Activated T-helper 9 cell treated with anti-CD3 and anti-CD28 coated beads, Interleukin-2, amount 50 U/mL, for 16 hours (primary cell): ENCODE measurements around the gene IPO13.

Source experiments
- DNase-seq: peaks from one replicate; pipeline ENCODE4 v3.0.0-alpha.2; 2020; ENCODE audit warnings: low read depth

IPO13 gene

DNA sequence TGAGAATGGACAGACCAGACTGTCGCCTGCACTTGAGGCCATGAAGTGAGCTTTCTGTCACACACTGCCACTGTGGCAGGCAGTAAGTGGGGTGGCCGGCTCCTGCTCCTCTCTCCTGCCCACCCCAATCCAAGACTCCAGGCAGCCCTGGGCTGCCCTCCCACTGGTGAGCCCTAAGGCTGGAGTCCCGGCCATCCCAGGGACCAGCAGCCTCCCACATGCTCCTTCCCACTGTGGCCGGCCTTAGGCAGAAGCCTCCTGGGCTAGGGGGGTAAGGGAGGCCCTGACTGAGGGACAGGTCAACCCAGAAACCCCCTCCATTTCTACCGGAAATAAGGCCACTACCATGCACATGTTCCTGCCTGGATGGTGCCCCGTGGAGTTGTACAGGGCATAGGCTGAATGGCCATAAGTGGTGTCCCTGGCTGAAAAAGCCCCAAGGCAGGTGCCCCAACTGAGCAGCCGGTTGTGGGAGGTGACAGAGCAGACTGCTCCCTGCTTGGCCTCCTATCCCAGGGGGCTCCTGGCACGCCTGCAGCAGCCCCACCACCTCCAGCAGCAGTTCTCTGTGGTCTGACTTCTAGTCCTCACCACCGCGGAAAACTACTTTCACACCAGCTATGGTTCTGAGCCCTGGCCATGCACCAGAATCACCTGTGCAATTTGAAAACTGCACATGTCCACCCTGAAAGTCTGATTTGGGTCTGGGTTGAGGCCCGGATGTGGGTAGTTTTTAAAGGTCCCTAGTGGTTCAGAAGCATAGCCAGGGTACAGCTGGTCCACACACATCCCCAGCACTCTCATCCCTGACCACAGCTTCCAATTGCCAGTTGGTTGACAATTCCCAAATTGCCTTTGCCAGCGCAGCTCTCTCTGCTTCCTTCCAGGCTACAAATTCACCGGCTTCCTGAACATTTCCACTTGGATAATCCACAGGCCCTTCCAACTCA, 14.8 kb upstream of the IPO13 start:
- no peak for DNase-seq

DNA sequence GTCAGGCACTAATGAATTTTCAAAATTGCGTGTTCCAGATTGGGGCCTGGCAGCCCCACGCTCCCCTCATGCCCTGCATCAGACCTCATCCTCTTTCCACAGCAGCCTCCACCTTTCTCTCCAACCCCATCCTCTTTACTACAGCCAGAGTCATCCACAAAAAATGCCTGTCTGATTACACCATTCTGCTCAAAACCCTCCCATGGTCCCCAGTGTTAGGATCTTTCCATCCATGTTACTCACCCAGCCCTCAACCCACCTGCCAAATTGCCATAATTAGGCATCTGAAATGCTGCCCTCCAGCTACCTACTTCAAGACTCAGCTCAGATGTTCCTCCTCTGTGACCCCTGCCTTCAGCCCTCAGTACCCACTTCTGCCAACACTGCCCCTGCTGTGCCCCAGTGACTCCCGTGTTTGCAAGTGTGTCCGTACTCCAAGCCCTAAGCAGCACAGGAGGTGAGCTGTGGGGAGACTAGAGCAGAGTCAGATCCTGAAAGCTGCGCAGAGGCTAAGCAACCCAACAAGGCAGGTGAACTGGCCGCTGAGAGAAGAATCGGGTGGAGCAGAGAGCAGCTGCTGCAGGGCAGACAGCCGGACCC, 13.9 kb upstream of the IPO13 start:
- no peak for DNase-seq

DNA sequence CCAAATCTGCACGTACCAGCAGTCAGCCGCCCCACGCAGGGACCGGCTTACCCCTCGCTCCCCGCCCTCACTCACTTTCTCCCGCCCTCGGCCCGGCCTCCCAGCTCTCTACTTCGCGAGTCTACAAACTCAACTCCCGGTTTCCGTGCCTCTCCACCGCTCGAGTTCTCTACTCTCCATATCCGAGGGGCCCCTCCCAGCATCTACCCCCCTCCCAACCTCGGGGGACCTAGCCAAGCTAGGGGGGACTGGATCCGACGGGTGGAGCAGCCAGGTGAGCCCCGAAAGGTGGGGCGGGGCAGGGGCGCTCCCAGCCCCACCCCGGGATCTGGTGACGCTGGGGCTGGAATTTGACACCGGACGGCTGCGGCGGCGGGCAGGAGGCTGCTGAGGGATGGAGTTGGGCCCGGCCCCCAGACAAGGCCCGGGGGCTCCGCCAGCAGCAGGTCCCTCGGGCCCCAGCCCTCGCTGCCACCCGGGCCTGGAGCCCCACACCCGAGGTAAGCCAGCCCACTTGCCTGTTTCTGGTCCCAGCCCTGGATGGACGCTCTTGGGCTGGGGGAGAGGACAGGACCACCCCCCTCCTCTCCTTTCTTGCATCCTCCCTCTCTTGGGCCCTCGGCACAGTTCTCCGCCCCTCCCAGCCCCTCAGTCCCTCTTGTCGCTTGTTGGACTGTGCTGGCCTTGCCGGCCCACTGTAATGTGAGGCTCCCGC, 13.2 kb upstream of the IPO13 start, which contains the start of gene ARTN:
ARTN (plus strand) TSS at position 416 of the 715 bp plus-strand sequence. CDS start 1,856 bp downstream, outside the sequence.
- no peak for DNase-seq

DNA sequence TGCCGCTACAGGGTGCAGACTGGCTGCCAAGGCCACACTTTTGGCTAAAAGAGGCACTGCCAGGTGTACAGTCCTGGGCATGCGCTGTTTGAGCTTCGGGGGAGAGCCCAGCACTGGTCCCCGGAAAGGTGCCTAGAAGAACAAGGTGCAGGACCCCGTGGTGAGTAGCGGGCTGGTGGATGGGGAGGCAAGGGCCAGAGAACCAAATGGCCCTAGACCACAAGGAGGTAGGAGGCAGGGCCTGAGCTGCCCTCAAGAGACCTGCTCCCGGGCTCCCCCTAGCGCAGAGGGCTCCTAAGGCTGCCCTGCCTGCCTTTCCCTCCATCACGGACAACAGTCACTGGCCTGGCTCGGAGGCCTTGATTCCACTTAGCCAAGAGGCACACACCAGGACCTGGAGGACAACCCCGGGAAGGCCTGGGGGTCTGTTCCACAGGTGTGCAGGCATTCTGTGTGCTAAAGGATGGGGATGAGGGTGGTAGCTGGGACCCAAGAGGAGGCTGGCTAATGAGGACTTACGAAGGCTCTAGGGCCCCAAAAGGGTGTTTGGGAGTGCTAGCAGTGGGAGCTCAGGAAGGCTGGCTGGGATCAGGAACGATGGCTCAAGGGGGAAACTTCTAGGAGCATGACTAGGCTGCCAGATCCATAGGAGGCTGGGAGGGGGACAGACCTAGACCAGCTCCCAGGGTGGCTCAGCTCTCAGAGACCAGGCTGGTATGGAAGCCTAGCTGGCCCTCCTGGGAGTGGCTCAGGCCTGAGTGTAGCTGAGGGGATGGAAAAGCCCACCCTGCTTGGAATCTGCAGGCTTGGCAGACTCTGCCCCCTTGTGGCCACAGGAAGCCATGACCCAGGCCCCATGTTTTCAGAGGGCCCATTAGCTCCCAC, 12.4 kb upstream of the IPO13 start:
- peak; percentile 23 for DNase-seq

DNA sequence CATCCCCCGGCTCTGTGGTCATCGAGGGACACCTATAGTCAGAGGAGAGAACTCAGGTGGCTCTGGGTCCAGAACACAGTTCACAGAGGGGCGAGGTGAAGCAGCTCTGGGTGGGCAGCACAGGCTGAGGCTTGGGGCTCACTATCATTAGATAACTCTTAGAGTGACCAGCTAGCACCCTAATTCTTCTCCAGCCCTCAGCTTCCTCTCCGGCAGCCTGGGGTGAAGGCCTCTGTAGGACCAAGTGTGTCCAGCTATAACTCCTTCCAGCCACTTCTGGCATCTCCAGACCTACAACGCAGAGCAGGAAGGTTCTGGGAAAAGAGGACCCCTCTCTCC, 11.8 kb upstream of the IPO13 start:
- no peak for DNase-seq

DNA sequence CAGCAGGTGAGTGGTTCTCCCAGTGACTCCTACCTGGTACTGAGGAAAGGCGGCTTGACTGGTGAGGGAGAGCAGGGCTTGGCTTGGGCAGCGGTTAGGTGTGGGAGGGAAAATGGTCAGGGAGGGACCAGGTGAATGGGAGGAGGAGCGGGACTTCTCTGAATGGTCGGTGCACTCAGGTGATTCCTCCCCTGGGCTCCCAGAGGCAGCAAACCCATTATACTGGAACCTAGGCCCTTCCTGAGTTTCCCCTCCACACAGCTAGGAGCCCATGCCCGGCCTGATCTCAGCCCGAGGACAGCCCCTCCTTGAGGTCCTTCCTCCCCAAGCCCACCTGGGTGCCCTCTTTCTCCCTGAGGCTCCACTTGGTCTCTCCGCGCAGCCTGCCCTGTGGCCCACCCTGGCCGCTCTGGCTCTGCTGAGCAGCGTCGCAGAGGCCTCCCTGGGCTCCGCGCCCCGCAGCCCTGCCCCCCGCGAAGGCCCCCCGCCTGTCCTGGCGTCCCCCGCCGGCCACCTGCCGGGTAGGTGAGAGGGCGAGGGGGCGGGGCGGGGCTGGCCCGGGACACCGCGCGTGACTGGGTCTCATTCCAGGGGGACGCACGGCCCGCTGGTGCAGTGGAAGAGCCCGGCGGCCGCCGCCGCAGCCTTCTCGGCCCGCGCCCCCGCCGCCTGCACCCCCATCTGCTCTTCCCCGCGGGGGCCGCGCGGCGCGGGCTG, 10.9 kb upstream of the IPO13 start:
- no peak for DNase-seq

DNA sequence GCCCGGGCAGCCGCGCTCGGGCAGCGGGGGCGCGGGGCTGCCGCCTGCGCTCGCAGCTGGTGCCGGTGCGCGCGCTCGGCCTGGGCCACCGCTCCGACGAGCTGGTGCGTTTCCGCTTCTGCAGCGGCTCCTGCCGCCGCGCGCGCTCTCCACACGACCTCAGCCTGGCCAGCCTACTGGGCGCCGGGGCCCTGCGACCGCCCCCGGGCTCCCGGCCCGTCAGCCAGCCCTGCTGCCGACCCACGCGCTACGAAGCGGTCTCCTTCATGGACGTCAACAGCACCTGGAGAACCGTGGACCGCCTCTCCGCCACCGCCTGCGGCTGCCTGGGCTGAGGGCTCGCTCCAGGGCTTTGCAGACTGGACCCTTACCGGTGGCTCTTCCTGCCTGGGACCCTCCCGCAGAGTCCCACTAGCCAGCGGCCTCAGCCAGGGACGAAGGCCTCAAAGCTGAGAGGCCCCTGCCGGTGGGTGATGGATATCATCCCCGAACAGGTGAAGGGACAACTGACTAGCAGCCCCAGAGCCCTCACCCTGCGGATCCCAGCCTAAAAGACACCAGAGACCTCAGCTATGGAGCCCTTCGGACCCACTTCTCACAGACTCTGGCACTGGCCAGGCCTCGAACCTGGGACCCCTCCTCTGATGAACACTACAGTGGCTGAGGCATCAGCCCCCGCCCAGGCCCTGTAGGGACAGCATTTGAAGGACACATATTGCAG, 10.2 kb upstream of the IPO13 start:
- no peak for DNase-seq

DNA sequence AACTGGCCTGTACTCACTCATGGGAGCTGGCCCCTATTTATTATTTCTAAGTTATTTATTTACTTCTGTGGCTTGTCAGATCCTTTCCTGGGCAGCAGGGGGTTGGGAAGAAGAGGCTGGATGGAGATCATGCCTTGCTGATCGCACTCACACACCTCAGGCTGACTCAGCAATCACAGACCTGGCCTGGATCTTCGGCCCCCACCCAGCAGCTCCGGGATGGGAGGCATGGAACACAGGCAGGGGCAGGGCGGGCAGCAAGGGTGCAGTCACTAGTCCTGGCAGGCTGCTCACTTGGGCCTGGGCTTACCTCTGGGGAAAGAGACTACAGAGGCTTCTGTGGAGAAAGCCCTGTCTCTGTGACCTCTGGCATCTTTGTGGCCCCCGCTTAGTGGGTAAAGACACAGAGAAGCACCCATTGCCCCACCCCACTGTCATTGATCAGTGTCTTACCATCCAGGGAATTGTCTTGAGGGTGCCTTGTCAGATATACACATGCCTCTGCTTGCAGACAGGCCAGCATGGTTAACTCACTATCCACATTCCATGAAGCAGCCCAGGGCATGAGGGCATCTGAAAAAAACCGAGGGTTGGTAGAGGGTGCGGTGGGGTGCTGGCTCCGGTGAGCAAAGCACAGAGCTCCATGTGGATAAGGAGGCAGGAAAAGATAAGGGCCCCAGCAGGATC, 9.4 kb upstream of the IPO13 start:
- no peak for DNase-seq

DNA sequence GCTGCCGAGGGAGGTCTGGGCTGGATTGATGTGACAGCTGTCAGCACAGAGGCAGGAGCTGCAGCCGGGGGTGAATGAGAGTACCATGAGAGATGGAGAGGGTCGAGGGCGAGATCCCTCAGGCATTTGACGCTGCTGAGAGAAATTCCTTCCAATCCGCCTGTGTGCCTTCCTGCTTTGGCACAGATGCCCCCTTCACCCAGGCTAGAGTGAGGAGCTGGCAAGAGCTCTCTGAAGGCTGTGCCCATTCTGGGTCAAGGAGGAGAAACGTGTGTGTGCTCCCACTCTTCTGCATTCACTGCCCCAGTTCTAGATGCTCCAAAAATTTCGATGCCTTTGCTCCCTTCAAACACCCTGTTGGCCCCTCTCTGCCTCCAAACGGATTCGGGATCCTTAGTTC, 8.4 kb upstream of the IPO13 start:
- DNase-seq = no peak

DNA sequence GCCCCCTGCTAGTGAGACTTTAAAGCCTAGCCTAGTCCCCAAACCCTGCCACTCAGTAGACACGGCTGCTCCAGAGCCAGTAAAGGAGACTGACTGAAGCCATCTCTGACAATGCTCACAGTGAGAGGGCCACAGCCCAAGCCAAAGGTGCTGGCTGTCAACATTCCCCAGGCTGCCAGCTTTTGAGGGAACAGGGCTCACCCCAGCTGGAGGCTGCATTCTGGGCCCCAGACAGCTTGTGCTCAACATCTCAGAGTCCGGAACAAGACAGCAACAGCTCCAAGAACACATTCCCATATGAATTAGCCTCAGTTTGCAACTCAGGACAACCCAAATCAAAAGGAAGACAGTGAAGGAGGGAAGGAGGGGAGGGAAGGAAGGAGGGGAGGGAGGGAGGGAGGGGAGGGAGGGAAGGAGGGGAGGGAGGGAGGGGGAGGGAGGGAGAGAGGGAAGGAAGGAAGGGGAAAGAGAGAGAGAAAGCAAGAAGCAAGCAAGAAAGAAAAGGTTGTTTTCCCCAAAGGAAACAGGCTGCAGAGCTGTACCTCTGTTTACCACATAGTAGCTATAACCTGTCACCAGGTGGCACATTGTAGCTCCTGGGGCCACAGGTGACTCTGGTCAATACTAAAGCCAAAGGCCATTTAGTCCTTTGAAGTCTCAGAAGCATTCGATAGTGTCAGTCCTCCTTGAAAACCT, 7.7 kb upstream of the IPO13 start:
- no peak for DNase-seq

DNA sequence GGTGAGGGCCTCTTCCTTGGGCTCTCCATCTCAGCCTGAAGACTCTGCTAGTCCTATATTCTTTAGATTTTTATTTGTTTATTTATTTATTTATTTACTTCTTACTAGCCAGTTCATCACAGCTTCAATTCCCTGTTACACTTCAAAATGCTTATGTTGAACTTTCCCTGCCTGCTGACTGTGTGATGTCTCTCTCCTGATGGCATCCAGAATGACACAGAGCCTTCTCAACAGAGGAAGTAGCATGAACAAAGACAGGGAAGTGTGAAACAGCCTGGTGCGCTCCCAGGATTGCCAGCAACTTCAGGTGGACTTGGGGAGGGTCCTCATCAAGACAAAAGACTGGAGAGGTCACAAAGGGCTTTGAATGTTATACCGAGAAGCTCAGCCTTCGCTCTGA, 4.3 kb upstream of the IPO13 start:
- DNase-seq = no peak

DNA sequence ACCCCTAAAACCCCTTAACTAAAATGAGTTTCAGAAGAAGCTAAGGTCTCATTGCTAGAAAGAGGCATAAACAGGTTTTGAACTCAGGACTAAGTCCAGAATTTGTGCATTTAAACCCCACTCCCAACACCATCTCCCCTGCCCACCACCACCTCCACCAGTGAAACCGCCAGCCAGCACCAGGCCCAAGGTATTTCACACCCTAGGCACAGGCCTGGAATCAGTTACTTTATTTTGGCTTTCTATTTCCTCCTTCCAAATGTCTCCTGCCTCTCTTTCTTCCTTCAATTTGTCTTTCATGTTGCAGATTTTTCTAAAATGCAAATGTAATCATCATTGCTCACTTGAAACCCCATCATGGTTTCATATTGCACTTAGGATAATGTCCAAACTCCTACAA, 1.9 kb upstream of the IPO13 start:
- no peak for DNase-seq

DNA sequence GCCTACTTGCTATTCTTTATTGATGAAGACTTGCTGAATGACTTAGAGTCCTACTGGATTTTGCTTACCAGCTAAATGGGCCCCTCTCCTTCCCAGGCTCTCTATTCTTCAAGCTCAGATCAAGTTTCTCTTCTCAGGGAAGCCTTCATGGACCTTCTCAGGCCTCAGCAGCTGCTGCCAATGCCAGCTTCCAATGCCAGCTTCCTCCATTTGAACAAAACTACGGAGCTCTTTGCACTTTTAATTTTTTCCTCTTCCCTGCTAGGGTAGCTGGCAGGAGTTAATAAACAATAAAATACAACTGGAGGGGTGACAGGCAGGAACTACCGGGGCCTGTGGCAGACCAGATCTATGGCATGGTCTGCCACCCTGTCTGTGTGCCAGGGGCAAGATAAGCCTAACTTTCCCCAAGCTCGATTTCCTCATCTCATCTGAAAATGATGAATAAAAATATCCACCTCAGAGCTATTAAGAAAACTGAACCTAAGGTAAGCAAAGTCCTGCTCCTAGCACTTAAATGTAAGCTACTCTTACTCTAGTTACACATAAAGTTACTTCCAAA, 995 bp upstream of the IPO13 start:
- DNase-seq = no peak

DNA sequence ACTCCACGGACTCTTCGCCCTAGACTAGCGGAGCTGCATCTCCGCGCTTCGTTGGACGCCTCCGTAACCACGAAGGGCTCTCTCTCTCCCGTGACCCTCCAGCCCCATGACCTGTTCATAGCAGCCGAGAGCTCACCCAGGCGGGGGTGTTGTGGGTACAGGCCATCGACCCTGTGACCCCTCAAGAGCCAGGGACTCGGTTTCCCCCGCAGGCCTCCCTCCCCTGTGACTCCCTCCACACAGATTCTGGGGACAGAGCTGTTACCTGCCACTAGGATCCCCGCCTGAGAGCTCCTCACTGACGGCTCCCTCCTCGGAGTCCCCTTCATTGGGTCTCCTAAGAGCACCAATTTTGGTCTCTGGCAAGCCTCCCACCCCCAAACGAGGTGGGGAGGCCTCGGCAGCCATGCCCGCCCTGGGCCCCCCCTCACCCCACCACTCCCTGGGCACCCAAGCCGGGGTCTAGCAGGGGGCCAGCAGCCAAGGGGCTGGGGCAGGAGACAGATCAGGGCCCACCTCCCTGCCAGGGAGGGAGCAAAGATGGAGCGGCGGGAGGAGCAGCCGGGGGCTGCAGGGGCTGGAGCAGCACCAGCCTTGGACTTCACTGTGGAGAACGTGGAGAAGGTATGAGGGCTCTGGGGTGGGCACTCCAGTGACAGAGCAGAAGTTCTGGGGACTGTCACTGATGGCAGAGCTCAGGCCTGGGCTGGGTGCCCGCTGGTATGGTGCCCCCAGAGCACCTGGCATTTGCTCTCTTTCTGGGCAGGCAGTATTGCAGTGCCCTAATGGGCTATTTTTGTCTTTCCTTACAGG, 517 bp downstream of the IPO13 start:
- no peak for DNase-seq

DNA sequence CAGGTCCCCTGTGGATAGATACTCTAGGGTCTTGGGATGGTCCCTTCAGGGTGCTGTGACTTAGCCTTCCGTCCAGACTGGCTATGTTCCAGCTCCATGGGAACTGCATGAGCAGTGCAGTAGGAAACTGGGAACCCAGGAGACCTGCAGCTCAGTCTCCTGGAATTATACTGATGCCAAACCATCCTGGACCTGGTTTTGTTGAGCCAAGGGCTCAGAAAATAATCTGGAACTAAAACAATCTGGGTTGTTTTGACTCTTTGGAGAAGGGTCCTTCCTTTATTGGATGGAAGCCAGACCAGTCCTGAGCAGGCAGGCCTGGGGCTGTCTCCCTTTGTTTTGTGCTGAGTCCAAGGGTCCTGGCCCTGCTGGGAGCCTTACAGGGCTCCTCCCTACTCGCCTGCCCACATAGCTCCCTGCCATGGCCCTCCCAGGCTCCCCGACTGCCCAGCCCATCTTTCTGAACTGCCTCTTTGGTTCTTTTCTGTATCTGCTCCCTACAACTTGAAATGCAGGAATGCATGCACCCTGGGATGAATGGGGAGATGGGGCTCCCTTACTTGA, 1.2 kb downstream of the IPO13 start:
- no peak for DNase-seq

DNA sequence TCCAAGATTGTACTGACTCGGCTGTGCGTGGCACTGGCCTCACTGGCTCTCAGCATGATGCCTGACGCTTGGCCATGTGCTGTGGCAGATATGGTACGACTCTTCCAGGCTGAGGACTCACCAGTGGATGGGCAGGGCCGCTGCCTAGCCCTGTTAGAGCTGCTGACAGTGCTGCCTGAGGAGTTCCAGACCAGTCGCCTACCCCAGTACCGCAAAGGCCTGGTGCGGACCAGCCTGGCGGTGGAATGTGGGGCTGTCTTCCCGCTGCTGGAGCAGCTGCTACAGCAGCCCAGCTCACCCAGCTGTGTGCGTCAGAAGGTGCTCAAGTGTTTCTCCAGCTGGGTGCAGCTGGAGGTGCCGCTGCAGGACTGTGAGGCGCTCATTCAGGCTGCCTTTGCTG, 2.9 kb downstream of the IPO13 start:
- DNase-seq = no peak

DNA sequence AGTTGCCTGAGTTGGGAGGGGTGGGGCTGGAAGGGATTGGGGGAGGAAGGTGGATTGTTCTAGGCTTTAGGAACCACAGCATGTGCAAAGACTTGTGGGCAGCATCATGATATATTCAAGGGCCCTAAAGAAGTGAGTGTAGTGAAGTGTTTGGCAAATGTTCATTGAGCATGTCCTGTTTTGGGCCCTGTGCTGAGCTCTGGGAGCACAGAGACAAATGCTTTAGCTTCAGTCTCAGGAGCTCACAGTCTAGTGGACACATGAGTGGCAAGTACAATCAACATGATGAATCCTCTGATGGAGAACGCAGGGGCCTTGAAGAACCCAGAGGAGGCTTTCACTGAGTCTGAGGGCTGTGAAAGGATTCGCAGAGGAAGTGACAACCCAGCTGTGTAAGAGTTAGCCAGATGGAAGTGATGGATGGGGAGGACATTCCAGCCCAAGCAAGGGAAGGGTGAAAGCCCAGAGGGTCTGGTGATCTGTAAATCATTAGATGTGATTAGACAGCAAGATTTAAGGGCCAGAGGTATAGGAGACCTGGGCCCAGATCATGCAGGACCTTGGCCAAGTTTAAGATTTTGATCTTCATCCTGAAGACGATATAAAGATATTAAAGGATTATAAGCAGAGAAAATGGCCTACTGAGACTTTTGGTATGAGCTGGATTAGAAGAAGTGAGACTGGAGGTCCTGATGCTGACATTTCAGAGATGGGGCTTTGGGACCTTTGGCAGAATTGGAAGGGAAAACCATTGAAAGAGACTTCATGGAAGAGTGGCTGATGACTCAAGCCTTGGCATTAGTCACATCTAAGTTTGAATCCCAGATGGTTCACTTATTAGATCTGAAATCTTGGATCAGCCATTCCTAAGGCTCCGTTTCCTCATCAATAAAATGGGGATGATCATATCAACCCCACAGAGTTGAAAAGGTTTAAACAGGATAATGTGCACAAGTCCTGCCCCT, 4.6 kb downstream of the IPO13 start:
- no peak for DNase-seq
